GM18951 (cell line): ENCODE measurements around the gene SVIL.
"Not testable (repeated sequence)": the region's sequence is repeated elsewhere in the genome, so short reads cannot be mapped to it uniquely, and the experiment has no call there.

Experiments
- POLR2A ChIP-seq: IDR thresholded peaks from 4 replicates; pipeline ENCODE4 v1.6.1; 2011; ENCODE audit warnings: mild to moderate bottlenecking; ENCODE audit not compliant: insufficient read length, insufficient read depth; ENCODE audit errors: extremely low read depth
- in situ Hi-C: fragments of 300-500 bp; cut with MboI; formaldehyde crosslinking; loops from one replicate; pipeline ENCODE4 v1.12.0; 2022; ENCODE audit warnings: low sequenced_read_pairs, mixed read lengths, inconsistent platforms; ENCODE audit not compliant: unreplicated experiment

Gene SVIL

GRCh38 chr10:29555091-29555745, 79.6 kb downstream of the SVIL start:
- in situ Hi-C loops, result no loop called here
- TF ChIP-seq POLR2A, result no peak

GRCh38 chr10:29554660-29555059, 80.1 kb downstream of the SVIL start:
- in situ Hi-C loops, result no loop called here

GRCh38 chr10:29553544-29554250, 81.1 kb downstream of the SVIL start:
- in situ Hi-C loops, result no loop called here
- TF ChIP-seq POLR2A, result no peak

More at GRCh38 chr10:29554660-29555059, 80.1 kb downstream of the SVIL start:
- no peak for TF ChIP-seq POLR2A

GRCh38 chr10:29553116-29553515, 81.7 kb downstream of the SVIL start:
- in situ Hi-C loops, result not testable (repeated sequence)

- in situ Hi-C loops, result not testable (repeated sequence)
Observed at GRCh38 chr10:29549493-29549892, 85.3 kb downstream of the SVIL start.

- no peak for TF ChIP-seq POLR2A
- in situ Hi-C loops, result no loop called here
Observed at GRCh38 chr10:29546773-29547313, 87.9 kb downstream of the SVIL start.

- in situ Hi-C loops, result no loop called here
- TF ChIP-seq POLR2A, result no peak
Observed at GRCh38 chr10:29545122-29545521, 89.6 kb downstream of the SVIL start.

- TF ChIP-seq POLR2A, result no peak
- in situ Hi-C loops, result no loop called here
Observed at GRCh38 chr10:29543715-29544114, 91.1 kb downstream of the SVIL start.

GRCh38 chr10:29542723-29543122, 92.0 kb downstream of the SVIL start:
- TF ChIP-seq POLR2A, result no peak
- in situ Hi-C loops, result no loop called here

- TF ChIP-seq POLR2A, result no peak
- in situ Hi-C loops, result no loop called here
Observed at GRCh38 chr10:29541422-29542210, 93.2 kb downstream of the SVIL start.

- in situ Hi-C loops, result no loop called here
- no peak for TF ChIP-seq POLR2A
Observed at GRCh38 chr10:29540016-29540415, 94.8 kb downstream of the SVIL start.

- in situ Hi-C loops, result no loop called here
- TF ChIP-seq POLR2A, result no peak
Observed at GRCh38 chr10:29539412-29539811, 95.4 kb downstream of the SVIL start.

GRCh38 chr10:29537799-29538198, 97.0 kb downstream of the SVIL start:
- no peak for TF ChIP-seq POLR2A
- in situ Hi-C loops, result no loop called here

GRCh38 chr10:29536691-29537090, 98.1 kb downstream of the SVIL start:
- in situ Hi-C loops, result not testable (repeated sequence)
